ENCODE data around the gene SLC24A3.
"Not testable (repeated sequence)": the region's sequence is repeated elsewhere in the genome, so short reads cannot be mapped to it uniquely, and the experiment has no call there.

The SLC24A3 gene

DNA sequence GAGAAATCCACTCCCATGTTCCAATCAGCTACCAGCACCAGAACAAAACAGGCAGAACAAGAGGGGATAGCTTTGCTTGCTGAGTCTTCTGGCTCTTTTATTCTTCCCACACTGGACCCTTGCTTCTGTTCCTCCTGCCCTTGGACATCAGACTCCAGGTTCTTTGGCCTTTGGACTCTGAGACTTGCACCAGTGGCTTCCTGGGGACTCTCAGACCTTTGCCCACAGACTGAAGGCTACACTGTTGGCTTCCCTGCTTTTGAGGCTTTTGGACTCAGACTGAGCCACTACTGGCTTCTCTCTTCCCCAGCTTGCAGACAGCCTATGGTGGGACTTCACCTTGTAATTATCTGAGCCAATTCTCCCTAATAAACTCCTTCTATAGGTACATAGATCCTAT lies 403.2 kb downstream of the SLC24A3 start:
- no peak for DNase-seq

GRCh38 chr20:19616081-19616480 lies 403.6 kb downstream of the SLC24A3 start:
- no peak for DNase-seq

DNA sequence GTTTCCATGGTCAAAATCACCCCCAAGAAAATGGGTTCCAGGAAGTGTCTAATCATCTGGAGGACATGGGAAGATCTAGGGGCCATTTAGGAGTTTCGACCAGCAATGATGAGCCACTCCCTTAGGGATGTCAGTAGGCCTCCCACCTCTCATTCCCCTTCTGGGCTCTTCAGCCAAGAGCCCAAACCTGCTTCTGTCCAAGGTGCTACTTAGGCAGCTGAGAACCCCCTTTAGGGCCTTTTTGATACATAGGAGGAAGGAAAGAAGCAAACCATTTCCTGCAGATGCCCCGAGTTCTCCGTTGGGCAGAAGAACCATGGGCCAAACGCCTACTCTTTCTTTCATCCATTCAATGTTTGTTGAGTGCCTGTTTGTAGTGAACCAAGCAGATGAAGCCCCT lies 404.2 kb downstream of the SLC24A3 start:
- no peak for DNase-seq

DNA sequence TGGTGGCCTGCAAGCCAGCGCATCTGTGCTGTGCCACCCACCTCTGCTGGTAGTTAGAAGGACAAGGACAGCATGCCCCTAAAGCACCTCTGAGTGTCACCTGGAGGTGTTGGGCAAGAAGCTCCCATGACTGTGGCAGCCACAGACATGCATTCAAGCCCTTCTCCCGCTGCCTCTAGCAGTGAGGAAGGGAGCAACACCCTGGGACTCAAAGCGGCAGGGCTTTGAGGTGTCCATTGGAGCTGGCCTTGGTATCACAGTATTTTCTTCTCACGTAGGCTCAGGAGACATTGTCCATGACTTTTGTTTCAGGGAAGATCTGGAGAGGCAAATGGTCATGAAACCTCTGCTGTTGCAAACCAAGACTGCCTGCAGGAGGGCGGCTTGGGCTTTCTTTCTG lies 404.8 kb downstream of the SLC24A3 start:
- no peak for DNase-seq

- DNase-seq: no peak
These were observed 406.3 kb downstream of the SLC24A3 start for GRCh38 chr20:19618711-19619110.

DNA sequence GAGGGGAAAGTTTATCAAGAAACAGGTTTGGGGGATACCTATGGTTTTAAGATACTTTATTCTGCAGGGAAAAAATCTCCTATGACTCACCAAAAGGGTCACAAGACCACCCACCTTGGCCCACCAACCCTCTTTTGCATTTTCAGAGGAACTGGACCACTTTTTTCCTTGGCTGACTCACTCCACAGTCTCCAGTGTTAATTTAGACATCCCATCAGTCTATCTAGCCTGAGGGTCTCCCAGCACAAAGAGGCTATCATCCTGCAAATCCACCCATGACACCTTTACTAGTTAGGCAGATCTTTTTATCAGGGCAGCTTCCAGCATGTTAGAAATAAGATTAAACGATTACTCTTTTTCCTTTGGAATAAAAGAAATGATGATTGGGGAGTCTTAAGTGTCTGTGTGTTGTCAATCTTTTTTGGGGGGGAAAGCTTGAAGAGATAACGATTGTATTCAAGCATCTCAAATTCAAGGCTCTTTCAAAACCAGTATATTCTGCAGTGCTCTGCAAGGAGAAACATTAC lies 407.5 kb downstream of the SLC24A3 start:
- DNase-seq: no peak

GRCh38 chr20:19620446-19620845 lies 408.0 kb downstream of the SLC24A3 start:
- no peak for DNase-seq

GRCh38 chr20:19621072-19621471 lies 408.6 kb downstream of the SLC24A3 start:
- no peak for DNase-seq

GRCh38 chr20:19624221-19624965 lies 412.0 kb downstream of the SLC24A3 start:
- no peak for DNase-seq

DNA sequence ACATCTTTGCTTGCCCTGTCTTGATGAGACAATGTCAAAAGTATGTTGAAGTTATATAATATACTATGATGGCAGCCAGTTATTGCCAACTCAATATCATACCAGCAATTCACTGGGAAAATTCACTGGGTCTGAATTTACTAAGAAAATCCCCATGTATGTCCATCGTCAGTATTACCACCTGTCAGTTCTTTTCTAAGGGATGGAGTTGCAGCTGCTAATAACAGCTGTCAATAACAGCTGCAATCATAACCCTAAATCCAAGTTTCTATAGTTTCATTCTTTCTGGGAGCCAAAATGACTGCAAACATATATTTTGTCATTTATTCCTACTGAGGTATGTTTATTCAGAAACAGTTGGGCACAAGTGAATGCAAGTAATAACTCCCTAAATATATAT lies 413.0 kb downstream of the SLC24A3 start:
- no peak for DNase-seq

GRCh38 chr20:19626896-19627295 lies 414.5 kb downstream of the SLC24A3 start:
- DNase-seq: no peak

DNA sequence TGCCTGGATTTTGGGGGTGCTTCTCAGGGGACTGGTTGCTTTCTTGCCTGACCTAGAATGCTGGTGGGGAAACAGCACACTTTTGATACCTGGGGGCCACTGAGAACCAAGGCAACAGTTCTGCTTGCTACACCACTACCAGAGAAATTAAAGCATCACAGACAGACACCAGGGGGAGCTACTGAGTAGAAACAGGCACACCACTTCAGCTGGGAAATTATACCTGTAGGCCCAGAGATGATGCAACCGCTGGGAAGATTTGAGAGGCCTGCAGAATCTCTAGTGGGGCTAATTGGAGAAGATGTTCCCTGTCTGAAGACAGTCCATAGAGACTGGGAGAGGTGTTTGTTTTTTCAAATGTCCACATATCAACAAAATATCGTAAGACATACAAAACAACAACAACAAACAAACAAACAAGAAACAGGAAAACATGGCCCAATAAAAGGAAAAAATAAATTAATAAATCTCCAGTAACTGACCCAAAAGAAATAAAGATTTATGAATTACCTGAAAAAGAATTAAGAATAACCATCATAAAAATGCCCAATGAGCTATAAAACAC lies 416.2 kb downstream of the SLC24A3 start:
- DNase-seq: peak; percentile 77

GRCh38 chr20:19631410-19631809 lies 419.0 kb downstream of the SLC24A3 start:
- no peak for DNase-seq

GRCh38 chr20:19633985-19634384 lies 421.5 kb downstream of the SLC24A3 start:
- no peak for DNase-seq

DNA sequence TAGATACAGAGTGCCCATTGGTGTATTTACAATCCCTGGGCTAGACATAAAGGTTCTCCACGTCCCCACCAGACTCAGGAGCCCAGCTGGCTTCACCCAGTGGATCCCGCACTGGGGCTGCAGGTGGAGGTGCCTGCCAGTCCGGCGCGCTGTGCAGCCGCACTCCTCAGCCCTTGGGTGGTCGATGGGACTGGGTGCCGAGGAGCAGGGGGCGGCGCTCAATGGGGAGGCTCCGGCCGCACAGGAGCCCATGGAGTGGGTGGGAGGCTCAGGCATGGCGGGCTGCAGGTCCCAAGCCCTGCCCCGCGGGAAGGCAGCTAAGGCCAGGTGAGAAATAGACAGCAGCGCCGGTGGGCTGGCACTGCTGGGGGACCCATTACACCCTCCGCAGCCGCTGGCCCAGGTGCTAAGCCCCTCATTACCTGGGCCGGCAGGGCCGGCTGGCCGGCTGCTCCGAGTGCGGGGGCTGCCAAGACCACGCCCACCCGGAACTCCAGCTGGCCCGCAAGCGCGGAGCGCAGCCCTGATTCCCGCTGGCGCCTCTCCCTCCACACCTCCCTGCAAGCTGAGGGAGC lies 427.1 kb downstream of the SLC24A3 start:
- not testable (repeated sequence) for DNase-seq

- DNase-seq: no peak
These were observed 430.4 kb downstream of the SLC24A3 start for GRCh38 chr20:19642860-19643259.

DNA sequence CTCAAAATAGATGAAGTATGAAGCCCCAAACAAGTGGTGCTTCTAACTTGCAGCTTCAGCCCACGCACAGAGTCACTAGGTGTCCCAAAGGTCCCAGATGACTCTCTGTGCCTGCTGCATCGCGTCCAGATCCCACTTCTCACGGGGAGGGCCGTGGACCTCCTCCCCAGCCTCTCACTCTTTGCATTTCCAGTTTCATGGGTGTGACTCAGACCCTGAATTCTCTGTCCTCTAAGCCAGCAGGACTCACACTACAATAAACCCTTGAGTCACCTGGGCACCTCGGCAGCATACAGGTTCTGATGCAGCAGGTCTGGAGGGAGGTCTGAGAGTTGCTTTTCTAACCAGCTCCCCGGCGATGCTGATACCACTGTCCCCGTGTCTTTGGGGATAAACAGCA lies 431.6 kb downstream of the SLC24A3 start:
- DNase-seq: no peak

DNA sequence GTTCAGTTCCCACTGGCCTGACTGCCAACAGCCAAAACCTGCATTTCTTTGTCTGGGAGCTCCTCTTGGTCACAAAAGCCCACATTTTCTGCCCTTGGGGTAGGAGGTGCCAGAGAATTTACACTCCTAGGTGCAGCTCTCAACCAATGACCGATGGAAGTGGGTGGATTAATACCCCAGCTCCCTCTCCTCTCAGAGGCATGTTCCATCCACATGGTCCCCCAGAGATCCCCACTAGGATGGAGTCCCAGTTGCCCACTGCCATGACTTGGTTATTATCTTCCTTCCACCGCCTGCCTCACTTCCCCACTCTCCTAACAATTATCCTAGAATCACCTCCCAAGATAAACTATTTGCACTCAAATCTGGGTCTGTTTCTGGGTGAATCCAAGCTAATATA lies 434.5 kb downstream of the SLC24A3 start:
- DNase-seq: no peak

DNA sequence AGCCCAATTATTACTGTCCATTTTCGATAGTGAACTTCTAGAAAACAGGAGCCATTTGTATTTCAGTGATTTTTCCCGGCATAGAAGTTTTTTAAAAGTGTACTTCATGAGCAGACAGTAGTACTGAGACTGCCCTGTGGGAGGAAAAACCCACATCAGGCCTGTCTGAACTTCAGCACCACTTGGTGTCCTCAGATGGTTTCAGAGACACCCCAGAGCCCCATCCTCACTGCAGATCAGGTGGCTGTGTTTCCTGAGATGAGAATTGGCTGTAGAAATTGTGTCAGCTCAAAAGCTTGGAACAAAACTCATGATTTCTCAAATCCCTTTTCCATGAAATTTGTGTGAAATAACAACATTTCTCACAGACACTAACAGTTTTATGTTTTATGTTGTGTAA lies 435.6 kb downstream of the SLC24A3 start:
- no peak for DNase-seq

DNA sequence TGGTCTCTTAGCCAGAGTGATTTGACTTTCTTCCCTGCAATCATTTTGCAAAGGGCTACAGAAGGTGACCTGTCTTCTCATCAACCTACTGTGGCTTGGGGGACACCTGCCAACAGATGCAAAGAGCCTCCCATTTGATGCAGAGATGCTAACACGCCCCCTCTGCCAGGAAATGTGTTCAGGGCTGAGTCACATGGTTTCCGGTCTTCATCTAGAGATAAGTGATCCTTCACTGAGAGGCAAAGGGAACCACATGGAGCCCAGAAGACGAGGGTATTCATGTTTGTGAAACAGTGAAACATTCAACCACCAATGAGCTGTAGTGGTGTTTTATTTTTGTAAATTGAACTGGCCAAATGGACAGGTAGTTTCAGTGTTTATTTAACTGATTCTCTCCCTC lies 436.6 kb downstream of the SLC24A3 start:
- DNase-seq: no peak

- no peak for DNase-seq
These were observed 440.2 kb downstream of the SLC24A3 start for GRCh38 chr20:19652591-19653026.

DNA sequence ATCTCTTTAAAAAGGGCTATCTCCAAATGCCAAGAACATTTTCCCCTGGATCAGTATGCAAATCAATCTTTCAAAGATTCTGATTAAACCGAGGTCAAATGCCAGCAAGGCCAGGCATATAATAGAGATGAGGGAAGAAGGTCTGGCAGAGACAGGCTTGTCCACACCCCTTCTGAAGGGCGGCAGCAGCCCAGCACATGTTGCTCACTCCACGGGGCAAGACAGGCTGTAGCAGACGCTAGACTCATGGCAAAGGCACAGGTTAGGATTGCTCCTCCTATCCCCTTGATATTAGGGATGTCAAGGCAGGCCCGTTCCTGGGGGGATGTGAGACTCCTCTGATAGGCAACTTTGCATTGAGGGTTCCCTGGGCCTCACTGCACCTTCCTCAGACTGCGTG lies 440.9 kb downstream of the SLC24A3 start:
- DNase-seq: no peak

GRCh38 chr20:19654921-19655320 lies 442.5 kb downstream of the SLC24A3 start:
- no peak for DNase-seq

DNA sequence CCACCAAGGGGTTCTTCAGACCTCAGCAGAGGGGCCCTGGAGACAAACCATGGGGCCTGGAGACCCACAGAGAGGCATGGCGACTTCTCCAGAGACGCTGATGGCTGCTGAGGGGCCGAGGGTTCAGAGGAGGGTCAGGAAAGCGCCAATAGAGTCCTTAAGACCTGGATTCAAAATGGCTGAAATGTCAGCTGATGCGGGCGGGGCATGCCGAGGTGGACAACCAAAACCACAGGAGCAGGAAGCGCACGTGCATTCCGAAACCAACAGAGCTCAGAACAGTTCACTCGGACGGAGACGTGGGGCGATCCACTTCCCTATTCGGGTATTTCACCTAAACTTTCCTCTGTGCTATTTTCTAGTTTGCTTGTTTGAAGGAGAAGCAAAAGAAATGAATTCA lies 445.7 kb downstream of the SLC24A3 start:
- peak; percentile 6 for DNase-seq
